WTC11 (cell line): ENCODE results near the gene MITF.

Source experiments
- ZNF138 ChIP-seq: sonication (generic); formaldehyde crosslinking; conservative IDR thresholded peaks from 2 replicates; pipeline ENCODE4 v1.8.1; 2022; ENCODE audit warnings: mild to moderate bottlenecking, moderate library complexity, missing genetic modification reagents
- TF ChIP-seq, protein P1 (sequence below): fragments of 200-600 bp; IDR thresholded peaks from 2 replicates; pipeline ENCODE4 v1.8.0; 2022; ENCODE audit warnings: antibody characterized with exemption
- TF ChIP-seq, protein P2 (sequence below): sonication (generic); formaldehyde crosslinking; IDR thresholded peaks from 2 replicates; pipeline ENCODE4 v1.8.1; 2022; ENCODE audit warnings: low read depth, missing genetic modification reagents, borderline replicate concordance
- TF ChIP-seq, protein P3 (sequence below): sonication (generic); formaldehyde crosslinking; IDR thresholded peaks from 2 replicates; pipeline ENCODE4 v1.8.1; 2023; ENCODE audit warnings: mild to moderate bottlenecking, missing genetic modification reagents

DNA sequence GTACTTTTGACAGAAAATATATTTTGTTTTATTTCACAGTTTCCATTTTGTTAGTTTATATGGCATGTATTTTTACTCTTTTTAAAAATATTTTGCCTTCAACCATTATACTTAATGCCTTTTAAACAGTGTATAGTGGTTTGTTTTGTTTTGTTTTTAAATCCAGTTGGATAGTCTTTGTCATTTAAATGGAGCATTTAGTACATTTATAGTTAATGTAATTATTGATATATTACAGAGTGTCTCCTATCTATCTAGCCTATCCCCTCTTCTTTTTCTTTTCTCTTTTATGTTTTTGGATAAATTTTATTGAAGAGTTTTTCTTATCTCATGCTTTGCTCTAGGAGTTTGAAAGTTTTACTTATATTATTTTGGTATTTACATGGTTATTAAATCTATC lies 263.9 kb downstream of the MITF start:
- TF ChIP-seq, protein P1, sequence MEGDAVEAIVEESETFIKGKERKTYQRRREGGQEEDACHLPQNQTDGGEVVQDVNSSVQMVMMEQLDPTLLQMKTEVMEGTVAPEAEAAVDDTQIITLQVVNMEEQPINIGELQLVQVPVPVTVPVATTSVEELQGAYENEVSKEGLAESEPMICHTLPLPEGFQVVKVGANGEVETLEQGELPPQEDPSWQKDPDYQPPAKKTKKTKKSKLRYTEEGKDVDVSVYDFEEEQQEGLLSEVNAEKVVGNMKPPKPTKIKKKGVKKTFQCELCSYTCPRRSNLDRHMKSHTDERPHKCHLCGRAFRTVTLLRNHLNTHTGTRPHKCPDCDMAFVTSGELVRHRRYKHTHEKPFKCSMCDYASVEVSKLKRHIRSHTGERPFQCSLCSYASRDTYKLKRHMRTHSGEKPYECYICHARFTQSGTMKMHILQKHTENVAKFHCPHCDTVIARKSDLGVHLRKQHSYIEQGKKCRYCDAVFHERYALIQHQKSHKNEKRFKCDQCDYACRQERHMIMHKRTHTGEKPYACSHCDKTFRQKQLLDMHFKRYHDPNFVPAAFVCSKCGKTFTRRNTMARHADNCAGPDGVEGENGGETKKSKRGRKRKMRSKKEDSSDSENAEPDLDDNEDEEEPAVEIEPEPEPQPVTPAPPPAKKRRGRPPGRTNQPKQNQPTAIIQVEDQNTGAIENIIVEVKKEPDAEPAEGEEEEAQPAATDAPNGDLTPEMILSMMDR, result no peak
- TF ChIP-seq, protein P2, sequence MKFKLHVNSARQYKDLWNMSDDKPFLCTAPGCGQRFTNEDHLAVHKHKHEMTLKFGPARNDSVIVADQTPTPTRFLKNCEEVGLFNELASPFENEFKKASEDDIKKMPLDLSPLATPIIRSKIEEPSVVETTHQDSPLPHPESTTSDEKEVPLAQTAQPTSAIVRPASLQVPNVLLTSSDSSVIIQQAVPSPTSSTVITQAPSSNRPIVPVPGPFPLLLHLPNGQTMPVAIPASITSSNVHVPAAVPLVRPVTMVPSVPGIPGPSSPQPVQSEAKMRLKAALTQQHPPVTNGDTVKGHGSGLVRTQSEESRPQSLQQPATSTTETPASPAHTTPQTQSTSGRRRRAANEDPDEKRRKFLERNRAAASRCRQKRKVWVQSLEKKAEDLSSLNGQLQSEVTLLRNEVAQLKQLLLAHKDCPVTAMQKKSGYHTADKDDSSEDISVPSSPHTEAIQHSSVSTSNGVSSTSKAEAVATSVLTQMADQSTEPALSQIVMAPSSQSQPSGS (CRISPR knock-in tag), result no peak
- TF ChIP-seq, protein P3, sequence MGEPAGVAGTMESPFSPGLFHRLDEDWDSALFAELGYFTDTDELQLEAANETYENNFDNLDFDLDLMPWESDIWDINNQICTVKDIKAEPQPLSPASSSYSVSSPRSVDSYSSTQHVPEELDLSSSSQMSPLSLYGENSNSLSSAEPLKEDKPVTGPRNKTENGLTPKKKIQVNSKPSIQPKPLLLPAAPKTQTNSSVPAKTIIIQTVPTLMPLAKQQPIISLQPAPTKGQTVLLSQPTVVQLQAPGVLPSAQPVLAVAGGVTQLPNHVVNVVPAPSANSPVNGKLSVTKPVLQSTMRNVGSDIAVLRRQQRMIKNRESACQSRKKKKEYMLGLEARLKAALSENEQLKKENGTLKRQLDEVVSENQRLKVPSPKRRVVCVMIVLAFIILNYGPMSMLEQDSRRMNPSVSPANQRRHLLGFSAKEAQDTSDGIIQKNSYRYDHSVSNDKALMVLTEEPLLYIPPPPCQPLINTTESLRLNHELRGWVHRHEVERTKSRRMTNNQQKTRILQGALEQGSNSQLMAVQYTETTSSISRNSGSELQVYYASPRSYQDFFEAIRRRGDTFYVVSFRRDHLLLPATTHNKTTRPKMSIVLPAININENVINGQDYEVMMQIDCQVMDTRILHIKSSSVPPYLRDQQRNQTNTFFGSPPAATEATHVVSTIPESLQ (CRISPR knock-in tag), result no peak
- TF ChIP-seq ZNF138, result no peak
